Fibroblast of the aortic adventitia (primary cell): Measurements from ENCODE around the gene MAGIX. TPM values are rescaled to one million over a fixed set of nuclear protein-coding genes. Genes with fewer than 3 reads are reported as not detected.

Source experiments
- DNase-seq: peaks from one replicate; pipeline ENCODE4 v3.0.0-alpha.2; 2010; ENCODE audit warnings: low read depth
- H3K4me3 ChIP-seq: 2 replicates; pipeline ENCODE4 v1.5.1; 2011; ENCODE audit warnings: low read depth, mild to moderate bottlenecking, control low read depth, low read length, moderate library complexity
- total RNA-seq: library from RNA; depleted of rRNA; stranded (reverse); fragments of >200 nt; gene quantifications from 2 replicates; pipeline ENCODE4 v1.2.3, GENCODE V29; 2012; ENCODE audit warnings: low replicate concordance
- TF ChIP-seq, protein P1 (sequence below): IDR thresholded peaks from 2 replicates; pipeline ENCODE4 v1.5.1; 2011; ENCODE audit warnings: mild to moderate bottlenecking, low read length, control low read depth, inconsistent platforms; ENCODE audit not compliant: insufficient read depth

MAGIX gene
- total RNA-seq, 1 donor: 1.7 TPM

DNA sequence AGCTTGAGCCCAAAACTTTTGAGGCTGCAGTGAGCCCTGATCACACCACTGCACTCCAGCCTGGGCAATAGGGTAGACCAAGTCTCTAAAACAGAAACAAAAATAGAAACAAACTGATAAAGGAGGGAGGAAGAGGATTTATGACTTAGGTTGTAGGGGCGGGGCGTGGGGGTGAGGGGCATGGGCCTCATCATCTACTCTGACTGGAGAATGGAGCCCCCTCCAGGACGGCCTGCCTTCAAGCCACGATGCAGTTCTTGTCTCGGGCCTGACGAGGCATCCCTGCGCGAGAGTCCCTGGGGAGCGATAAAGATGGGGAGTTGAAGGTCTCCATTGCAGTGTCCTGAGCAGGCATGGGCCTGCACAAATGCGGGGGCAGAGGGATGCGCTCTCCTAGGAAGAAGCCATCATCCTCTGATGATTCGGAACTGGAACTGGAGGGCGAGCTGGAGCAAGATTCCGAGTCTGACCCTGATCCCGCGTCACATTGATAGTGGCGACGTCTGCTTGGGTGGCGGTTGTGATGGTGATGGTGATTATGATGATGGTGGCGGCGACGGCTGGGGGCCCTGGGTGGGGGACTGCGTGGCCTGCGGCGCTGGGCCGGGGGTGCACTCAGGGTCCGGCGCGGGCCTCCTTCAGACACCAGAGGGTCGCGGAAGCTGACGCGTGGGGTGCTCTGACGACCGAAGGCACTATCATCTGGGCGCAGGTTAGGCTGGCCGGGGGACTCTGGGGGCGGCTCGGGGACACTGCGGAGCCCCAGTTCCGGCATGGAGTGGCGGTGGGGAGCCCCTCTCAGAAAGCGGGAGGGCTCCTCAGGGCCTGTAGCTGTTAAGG is 13.1 kb downstream of the MAGIX start:
- TF ChIP-seq, protein P1, sequence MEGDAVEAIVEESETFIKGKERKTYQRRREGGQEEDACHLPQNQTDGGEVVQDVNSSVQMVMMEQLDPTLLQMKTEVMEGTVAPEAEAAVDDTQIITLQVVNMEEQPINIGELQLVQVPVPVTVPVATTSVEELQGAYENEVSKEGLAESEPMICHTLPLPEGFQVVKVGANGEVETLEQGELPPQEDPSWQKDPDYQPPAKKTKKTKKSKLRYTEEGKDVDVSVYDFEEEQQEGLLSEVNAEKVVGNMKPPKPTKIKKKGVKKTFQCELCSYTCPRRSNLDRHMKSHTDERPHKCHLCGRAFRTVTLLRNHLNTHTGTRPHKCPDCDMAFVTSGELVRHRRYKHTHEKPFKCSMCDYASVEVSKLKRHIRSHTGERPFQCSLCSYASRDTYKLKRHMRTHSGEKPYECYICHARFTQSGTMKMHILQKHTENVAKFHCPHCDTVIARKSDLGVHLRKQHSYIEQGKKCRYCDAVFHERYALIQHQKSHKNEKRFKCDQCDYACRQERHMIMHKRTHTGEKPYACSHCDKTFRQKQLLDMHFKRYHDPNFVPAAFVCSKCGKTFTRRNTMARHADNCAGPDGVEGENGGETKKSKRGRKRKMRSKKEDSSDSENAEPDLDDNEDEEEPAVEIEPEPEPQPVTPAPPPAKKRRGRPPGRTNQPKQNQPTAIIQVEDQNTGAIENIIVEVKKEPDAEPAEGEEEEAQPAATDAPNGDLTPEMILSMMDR: no peak

DNA sequence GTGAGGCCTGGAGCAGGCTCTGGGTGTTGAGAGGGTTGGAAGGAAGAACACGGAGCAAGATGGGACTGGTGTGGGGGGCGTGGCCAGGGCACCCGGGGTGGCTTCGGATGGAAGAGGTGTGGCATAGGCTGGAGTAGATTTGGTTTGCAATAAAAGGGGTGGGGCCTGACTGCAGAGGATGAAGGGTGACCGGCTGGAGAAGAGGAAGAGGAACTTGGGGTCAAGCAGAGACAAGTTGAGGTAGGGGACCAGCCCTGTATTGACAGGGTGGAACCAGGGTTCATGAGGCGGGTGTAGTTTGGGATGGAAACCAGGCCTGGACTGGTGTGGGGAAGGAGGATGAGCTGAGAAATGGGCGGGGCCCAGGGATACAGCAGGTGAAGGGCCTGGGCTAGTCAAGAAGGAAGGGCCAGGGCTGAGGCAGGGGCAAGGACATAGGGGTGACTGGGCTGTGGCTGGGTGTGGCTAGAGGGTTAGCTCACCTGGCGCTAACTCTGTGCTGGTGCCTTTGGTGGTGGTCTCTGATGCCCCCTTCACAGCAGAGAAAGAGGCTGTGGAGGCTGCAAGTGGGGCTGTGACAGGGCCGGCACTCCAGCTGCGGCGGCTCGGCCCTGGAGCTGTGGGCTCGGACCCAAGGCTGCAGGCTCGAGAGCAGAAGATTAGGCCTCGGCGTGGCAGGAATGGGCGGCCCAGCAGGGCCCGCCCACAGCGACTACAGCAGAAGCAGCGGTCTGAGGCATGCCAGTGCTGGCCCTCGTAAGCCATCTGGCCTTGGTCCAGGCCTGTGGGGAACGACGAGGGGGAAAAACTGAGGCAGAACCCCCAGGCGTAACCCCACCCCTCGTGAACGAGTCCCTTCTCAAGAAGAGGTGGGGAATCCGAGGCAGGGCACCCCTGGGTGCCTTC is 14.1 kb downstream of the MAGIX start:
- H3K4me3 ChIP-seq: no peak overlapping the region
- TF ChIP-seq, protein P1: no peak
- DNase-seq: no peak

More for the DNA sequence above, 13.1 kb downstream of the MAGIX start:
- no peak for DNase-seq
- H3K4me3 ChIP-seq: no peak overlapping the region

DNA sequence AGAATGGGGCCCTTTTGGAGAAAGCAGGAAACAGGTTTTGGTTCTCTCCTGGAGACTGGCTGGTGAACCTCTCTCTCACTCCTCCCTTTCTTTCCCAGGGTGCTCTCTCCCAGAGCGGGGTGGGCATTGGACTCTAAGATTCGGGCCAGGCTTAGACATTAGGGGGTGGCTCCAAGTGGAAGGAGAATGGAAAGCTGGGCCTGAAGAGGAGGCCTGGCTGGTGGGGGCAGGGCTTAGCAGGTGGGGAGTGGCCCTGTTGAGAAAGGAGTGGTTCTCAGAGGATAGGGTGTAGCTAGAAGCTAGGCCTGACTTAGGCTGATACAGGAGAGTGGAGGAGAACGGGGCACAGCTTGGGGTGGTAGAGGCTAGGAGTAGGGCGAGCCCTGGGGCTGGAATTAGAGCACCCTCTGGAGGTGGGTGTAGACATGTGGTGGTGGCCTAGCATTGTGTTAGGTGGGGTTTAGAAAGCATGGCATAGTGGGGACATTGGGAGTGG is 14.8 kb downstream of the MAGIX start:
- TF ChIP-seq, protein P1: peak; percentile 8
- H3K4me3 ChIP-seq: no peak overlapping the region
- no peak for DNase-seq

DNA sequence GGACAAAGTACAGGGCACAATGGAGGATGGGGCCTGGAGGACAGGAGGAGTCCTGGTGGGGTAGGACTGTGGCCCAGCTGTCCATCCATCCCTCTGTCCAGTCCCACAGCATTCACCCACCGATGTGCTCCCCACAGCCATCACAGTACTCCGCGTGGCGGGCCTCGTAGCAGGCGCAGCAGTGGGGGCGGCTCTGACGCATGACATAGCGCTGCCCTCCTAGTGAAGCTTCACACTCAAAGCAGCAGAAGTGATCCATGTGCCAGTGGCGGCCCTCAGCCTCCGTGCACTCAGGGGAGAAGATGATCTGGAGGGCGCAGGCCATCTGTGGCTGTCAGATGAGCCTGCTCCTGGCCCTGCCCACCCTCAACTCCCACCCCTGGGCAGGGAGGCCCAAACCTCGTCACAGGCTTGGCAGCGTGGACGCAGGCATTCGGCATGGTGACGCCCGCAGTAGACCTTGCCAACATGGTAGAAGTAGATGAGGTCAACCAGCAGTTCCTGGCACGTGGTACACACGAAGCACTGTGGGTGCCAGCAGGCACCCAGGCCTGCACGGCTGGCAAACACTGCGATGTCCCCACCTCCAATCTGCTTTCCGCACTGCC is 15.4 kb downstream of the MAGIX start:
- TF ChIP-seq, protein P1: no peak
- DNase-seq: no peak
- no peak overlapping the region for H3K4me3 ChIP-seq

DNA sequence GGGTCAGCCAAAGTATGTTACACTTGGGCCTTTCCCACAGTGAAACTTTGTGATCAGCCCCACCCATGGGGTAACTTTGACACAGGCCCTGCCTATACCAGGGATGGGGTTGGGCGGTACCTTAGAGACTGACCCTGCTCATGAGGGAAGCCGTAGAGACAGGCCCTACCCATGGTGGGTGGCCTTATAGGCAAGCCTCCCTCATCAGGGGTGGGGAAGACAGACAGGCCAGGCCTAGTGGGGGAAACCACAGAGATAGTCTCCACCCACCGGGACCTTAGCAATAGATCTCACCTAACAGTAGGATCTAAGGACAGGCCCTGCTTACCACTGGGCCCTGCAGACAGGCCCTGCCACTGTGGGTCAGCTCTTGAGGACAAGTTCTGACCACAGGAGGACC is 16.0 kb downstream of the MAGIX start:
- no peak for DNase-seq
- TF ChIP-seq, protein P1: no peak
- no peak overlapping the region for H3K4me3 ChIP-seq

DNA sequence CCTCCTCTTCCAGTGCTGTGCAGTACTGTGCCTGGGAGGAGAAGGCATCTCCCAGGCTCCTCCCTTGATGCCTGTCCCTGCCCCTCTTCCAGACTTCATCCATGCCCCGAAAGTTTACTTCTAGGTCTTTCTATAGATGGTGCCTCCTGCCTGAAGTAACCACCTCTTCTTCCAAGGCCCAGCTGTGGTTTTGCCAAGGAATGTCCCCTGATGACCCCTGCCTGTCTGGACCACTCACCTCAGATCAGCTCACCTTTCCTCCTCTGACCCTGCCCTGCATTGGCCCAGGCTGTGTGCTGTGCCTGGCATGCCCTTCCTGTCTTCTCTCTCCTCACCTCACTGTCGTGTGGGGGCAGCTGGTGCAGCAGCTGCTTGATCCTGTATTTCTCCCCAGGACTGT is 16.8 kb downstream of the MAGIX start:
- DNase-seq: no peak

More for the DNA sequence above, 16.8 kb downstream of the MAGIX start:
- no peak overlapping the region for H3K4me3 ChIP-seq
- TF ChIP-seq, protein P1: no peak
